Measurements from ENCODE around the gene GALNT12. TPM values are rescaled to one million over a fixed set of nuclear protein-coding genes. Genes with fewer than 3 reads are reported as not detected.
A peak's percentile ranks its signal among the peaks of the same experiment; 100 is the strongest.

Gene GALNT12
- total RNA-seq, 1 experiment from 2014 or later, result 31.2 TPM

DNA sequence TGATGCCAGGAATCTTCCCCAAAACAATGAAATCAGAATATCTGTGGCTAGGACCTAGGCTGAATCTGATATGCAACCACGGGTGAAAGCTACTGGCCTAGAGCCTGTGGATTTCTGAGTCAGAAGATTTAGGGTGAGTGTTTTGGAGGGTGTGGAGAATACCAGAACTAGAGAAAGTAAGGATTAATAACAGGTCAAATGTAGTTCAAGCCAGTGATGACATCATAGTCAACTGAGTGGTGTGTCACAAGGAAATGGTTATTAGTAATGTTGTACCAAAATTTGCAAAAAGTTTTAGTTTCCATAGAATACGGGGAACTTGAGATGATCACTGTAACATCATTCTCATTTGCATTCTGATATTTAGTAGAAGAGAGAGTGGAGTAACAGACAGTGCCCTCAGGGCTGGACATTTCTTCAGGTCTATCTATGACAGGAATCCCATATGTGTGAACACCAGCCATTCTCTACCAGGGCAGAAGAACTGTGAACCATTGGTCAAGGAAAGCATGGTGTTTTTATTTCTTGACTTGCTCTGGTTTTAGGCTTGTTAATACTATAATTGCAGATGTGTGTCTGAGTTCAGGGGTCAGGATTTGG lies 3.7 kb downstream of the GALNT12 start:
- BruUV-seq (replicated peaks), result no TSS peak
- CTCF ChIA-PET, result no interaction called here
- peaks cover 31 to 51% of the 10 kb centered on the region in 2 experiments for H3K4me1 ChIP-seq (ENCODE audit: control insufficient read depth in 1 of 2, insufficient read depth in 2 of 2, low read length in 2 of 2)
- ATAC-seq (no peak), DNase-seq (ENCODE audit: low read depth, low spot score) (no peak)
- peaks cover 11% of the 10 kb centered on the region; the same call in 1 of the 2 replicates for H3K79me2 ChIP-seq (ENCODE audit: insufficient read depth, low read length)
- H3K4me2 ChIP-seq (ENCODE audit: low read length), result peak overlapping the region; percentile 97
- no peak overlapping the region; the same call in 1 of the 2 replicates for H3K27ac ChIP-seq (ENCODE audit: low read depth, low read length)
- intact Hi-C loops (cut with micrococcal nuclease), result no loop called here
- no peaks in the 10 kb centered on the region for H3K36me3 ChIP-seq (ENCODE audit: control insufficient read depth in 1 of 2, insufficient read depth in 2 of 2, low read length in 2 of 2)
- H4K20me1 ChIP-seq (ENCODE audit: insufficient read depth), result no peaks in the 10 kb centered on the region
- no peak overlapping the region for H2AFZ ChIP-seq (ENCODE audit: low read depth, low read length, poor library complexity, severe bottlenecking)
- H3K9ac ChIP-seq (ENCODE audit: low read length), result peak overlapping the region; percentile 31; the same call in 1 of the 2 replicates
- TF ChIP-seq ZNF274 (IDR thresholded peaks at IDR 0.05; ENCODE audit: low read depth, low read length) (no peak), SP1 (IDR thresholded peaks at IDR 0.05; ENCODE audit: low read depth) (peak; percentile 56), EZH2 (IDR thresholded peaks at IDR 0.05) (no peak), POLR2AphosphoS5 (IDR thresholded peaks at IDR 0.05; ENCODE audit: low read depth, low read length) (0 out of 2 replicates have a peak, but pooled peaks have one; percentile 16), ZFX (IDR thresholded peaks at IDR 0.05) (no peak), SIN3A (IDR thresholded peaks at IDR 0.05; ENCODE audit: low read depth) (0 out of 2 replicates have a peak, but pooled peaks have one; percentile 21), YY1 (IDR thresholded peaks at IDR 0.05; ENCODE audit: extremely low read depth, insufficient replicate concordance, low read depth, low read length) (no peak), FOSL1 (IDR thresholded peaks at IDR 0.05; ENCODE audit: low read depth) (peak; percentile 27; the same call in 1 of the 2 replicates), EZH2phosphoT487 (IDR thresholded peaks at IDR 0.05; ENCODE audit: borderline replicate concordance) (no peak), CEBPB (IDR thresholded peaks at IDR 0.05; ENCODE audit: low read depth) (peak; percentile 54), TCF7L2 (IDR thresholded peaks at IDR 0.05; ENCODE audit: borderline replicate concordance, extremely low read depth, insufficient read depth, insufficient read length) (no peak), JUND (IDR thresholded peaks at IDR 0.05) (peak; percentile 63)
- TF ChIP-seq, protein P1, sequence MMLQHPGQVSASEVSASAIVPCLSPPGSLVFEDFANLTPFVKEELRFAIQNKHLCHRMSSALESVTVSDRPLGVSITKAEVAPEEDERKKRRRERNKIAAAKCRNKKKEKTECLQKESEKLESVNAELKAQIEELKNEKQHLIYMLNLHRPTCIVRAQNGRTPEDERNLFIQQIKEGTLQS (IDR thresholded peaks at IDR 0.05), result no peak
- POLR2A ChIA-PET, result no interaction called here
- H3K9me3 ChIP-seq (ENCODE audit: control insufficient read depth in 1 of 2, insufficient read depth in 1 of 2, low read depth in 1 of 2, low read length in 2 of 2), result no peaks in the 10 kb centered on the region
- H3K27me3 ChIP-seq (ENCODE audit: insufficient read depth, low read length), result no peaks in the 10 kb centered on the region
- RAD21 ChIA-PET (ENCODE audit: low non-redundant PET in 1 of 2, low total read pairs in 2 of 2, uncharacterized antibody in 2 of 2, unreplicated experiment in 2 of 2), result no interaction called here
- H3K4me3 ChIP-seq (replicated peaks in 1 of 2; ENCODE audit: low read depth in 1 of 2, low read length in 2 of 2), result peak overlapping the region in 1 of 2 experiments; percentile 16; a peak in 1 of 4 replicates
- no peaks in the 10 kb centered on the region for H3K9me2 ChIP-seq (ENCODE audit: insufficient read depth)
